Immature natural killer cell (primary cell): Measurements from ENCODE around the gene PIP4P1. TPM values are rescaled to one million over a fixed set of nuclear protein-coding genes. Genes with fewer than 3 reads are reported as not detected.
A peak's percentile ranks its signal among the peaks of the same experiment; 100 is the strongest.

Source experiments
- DNase-seq, 3 donors: peaks; one replicate each; pipeline ENCODE4 v3.0.0; 2022; ENCODE audit warnings: mixed read lengths in 1 of 3
- H3K27ac Mint-ChIP-seq, 6 donors: one replicate each; pipeline ENCODE4 v1.8.0; 2020; ENCODE audit warnings: mixed read lengths in 6 of 6, mild to moderate bottlenecking in 5 of 6, inconsistent platforms in 4 of 6, moderate library complexity in 3 of 6
- H3K27me3 Mint-ChIP-seq, 3 donors: one replicate each; pipeline ENCODE4 v1.8.0; 2020 to 2021; ENCODE audit warnings: low read depth in 3 of 3, mild to moderate bottlenecking in 3 of 3, mixed read lengths in 3 of 3, moderate library complexity in 3 of 3, inconsistent platforms in 1 of 3
- H3K36me3 Mint-ChIP-seq, 3 donors: one replicate each; pipeline ENCODE4 v1.8.0; 2020; ENCODE audit warnings: mixed read lengths in 3 of 3, inconsistent platforms in 2 of 3, mild to moderate bottlenecking in 2 of 3
- H3K4me1 Mint-ChIP-seq, 2 donors: one replicate each; pipeline ENCODE4 v1.8.0; 2020; ENCODE audit warnings: inconsistent platforms in 2 of 2, mild to moderate bottlenecking in 2 of 2, mixed read lengths in 2 of 2, moderate library complexity in 1 of 2
- H3K4me3 Mint-ChIP-seq, 5 donors: one replicate each; pipeline ENCODE4 v1.8.0; 2020; ENCODE audit warnings: mild to moderate bottlenecking in 5 of 5, mixed read lengths in 5 of 5, inconsistent platforms in 3 of 5, moderate library complexity in 3 of 5
- H3K9me3 Mint-ChIP-seq, 6 donors: one replicate each; pipeline ENCODE4 v1.8.0; 2020; ENCODE audit warnings: mild to moderate bottlenecking in 6 of 6, mixed read lengths in 6 of 6, inconsistent platforms in 4 of 6, moderate library complexity in 3 of 6
- polyA plus RNA-seq, 3 donors: library from polyadenylated mRNA; unstranded; fragments of 300-500 nt; fragmentation: Illumina TruSeq; gene quantifications; one replicate each; pipeline ENCODE4 v1.2.3, GENCODE V29; 2021

Gene PIP4P1
- polyA plus RNA-seq, 3 donors from 2014 or later = 17.7 to 29.2 (median 26.2) TPM

GRCh38 chr14:20489093-20489994 lies 28.1 kb upstream of the PIP4P1 start:
- H3K4me3 Mint-ChIP-seq = peak overlapping the region; percentile 29 to 71 (median 58)
- no peak for DNase-seq
- peak overlapping the region; percentile 11 to 84 (median 68) for H3K27ac Mint-ChIP-seq
- peaks cover 50 to 76% of the 10 kb centered on the region in 2 donors for H3K4me1 Mint-ChIP-seq
- peaks cover 0 to 2% (median 1%) of the 10 kb centered on the region in 3 donors for H3K27me3 Mint-ChIP-seq
- H3K9me3 Mint-ChIP-seq = no peaks in the 10 kb centered on the region
- H3K36me3 Mint-ChIP-seq = no peaks in the 10 kb centered on the region

- Mint-ChIP-seq H3K4me1 (peaks cover 50 to 74% of the 10 kb centered on the region in 2 donors), H3K9me3 (no peaks in the 10 kb centered on the region), H3K4me3 (peak overlapping the region; percentile 20 to 65 (median 57)), H3K36me3 (no peaks in the 10 kb centered on the region), H3K27ac (peak overlapping the region in 4 of 6 donors; percentile 13 to 71 (median 44)), H3K27me3 (peaks cover 1 to 3% (median 2%) of the 10 kb centered on the region in 3 donors)
- no peak for DNase-seq
Measured at GRCh38 chr14:20487396-20487725, 26.1 kb upstream of the PIP4P1 start.

- Mint-ChIP-seq H3K9me3 (no peaks in the 10 kb centered on the region), H3K27ac (peak overlapping the region in 5 of 6 donors; percentile 13 to 71 (median 47)), H3K4me3 (peak overlapping the region; percentile 20 to 65 (median 51)), H3K36me3 (no peaks in the 10 kb centered on the region), H3K27me3 (peaks cover 1 to 3% (median 2%) of the 10 kb centered on the region in 3 donors), H3K4me1 (peaks cover 52 to 69% of the 10 kb centered on the region in 2 donors)
- DNase-seq = peak in 1 of 3 donors; percentile 21
Measured at GRCh38 chr14:20486684-20487395, 25.6 kb upstream of the PIP4P1 start.

GRCh38 chr14:20485900-20486299 lies 24.7 kb upstream of the PIP4P1 start:
- peak overlapping the region in 1 of 5 donors; percentile 26 for H3K4me3 Mint-ChIP-seq
- no peaks in the 10 kb centered on the region for H3K9me3 Mint-ChIP-seq
- peaks cover 50 to 66% of the 10 kb centered on the region in 2 donors for H3K4me1 Mint-ChIP-seq
- H3K27ac Mint-ChIP-seq = no peak overlapping the region
- peaks cover 1 to 3% (median 2%) of the 10 kb centered on the region in 3 donors for H3K27me3 Mint-ChIP-seq
- no peak for DNase-seq
- no peaks in the 10 kb centered on the region for H3K36me3 Mint-ChIP-seq

- Mint-ChIP-seq H3K4me3 (no peak overlapping the region), H3K27me3 (peaks cover 0 to 3% (median 1%) of the 10 kb centered on the region in 3 donors), H3K9me3 (no peaks in the 10 kb centered on the region), H3K36me3 (peaks cover 3 to 9% (median 7%) of the 10 kb centered on the region in 3 donors), H3K4me1 (peaks cover 39 to 61% of the 10 kb centered on the region in 2 donors), H3K27ac (no peak overlapping the region)
- DNase-seq = no peak
Measured at GRCh38 chr14:20482382-20482781, 21.1 kb upstream of the PIP4P1 start.

- Mint-ChIP-seq H3K4me1 (peaks cover 48 to 69% of the 10 kb centered on the region in 2 donors), H3K27ac (peak overlapping the region; percentile 44 to 95 (median 88))
Measured at GRCh38 chr14:20478894-20479293, 17.7 kb upstream of the PIP4P1 start.

GRCh38 chr14:20477211-20477876 lies 16.1 kb upstream of the PIP4P1 start:
- Mint-ChIP-seq H3K27me3 (peaks cover 0 to 3% (median 0%) of the 10 kb centered on the region in 3 donors), H3K9me3 (no peaks in the 10 kb centered on the region), H3K27ac (peak overlapping the region; percentile 91 to 96 (median 94)), H3K4me3 (peak overlapping the region; percentile 66 to 86 (median 78)), H3K4me1 (peaks cover 52 to 81% of the 10 kb centered on the region in 2 donors), H3K36me3 (peaks cover 31 to 51% (median 47%) of the 10 kb centered on the region in 3 donors)
- DNase-seq = peak; percentile 32 to 47 (median 43)

More at GRCh38 chr14:20478894-20479293, 17.7 kb upstream of the PIP4P1 start:
- Mint-ChIP-seq H3K27me3 (peaks cover 0 to 1% (median under 1%) of the 10 kb centered on the region in 3 donors), H3K4me3 (no peak overlapping the region), H3K9me3 (no peaks in the 10 kb centered on the region), H3K36me3 (peaks cover 26 to 41% (median 40%) of the 10 kb centered on the region in 3 donors)
- DNase-seq = no peak

- Mint-ChIP-seq H3K9me3 (no peaks in the 10 kb centered on the region), H3K4me3 (peak overlapping the region; percentile 66 to 86 (median 78)), H3K4me1 (peaks cover 55 to 86% of the 10 kb centered on the region in 2 donors), H3K27ac (peak overlapping the region; percentile 91 to 96 (median 94)), H3K27me3 (peaks cover 0 to 3% (median 0%) of the 10 kb centered on the region in 3 donors), H3K36me3 (peaks cover 35 to 57% (median 47%) of the 10 kb centered on the region in 3 donors)
- no peak for DNase-seq
Measured at GRCh38 chr14:20476776-20477175, 15.5 kb upstream of the PIP4P1 start.

- H3K36me3 Mint-ChIP-seq = peaks cover 35 to 54% (median 40%) of the 10 kb centered on the region in 3 donors
- H3K9me3 Mint-ChIP-seq = no peaks in the 10 kb centered on the region
- H3K4me3 Mint-ChIP-seq = peak overlapping the region in 2 of 5 donors; percentile 51 to 59
- peaks cover 60 to 80% of the 10 kb centered on the region in 2 donors for H3K4me1 Mint-ChIP-seq
- no peak for DNase-seq
- peak overlapping the region in 5 of 6 donors; percentile 57 to 77 (median 67) for H3K27ac Mint-ChIP-seq
- H3K27me3 Mint-ChIP-seq = peaks cover 0 to 8% (median 0%) of the 10 kb centered on the region in 3 donors
Measured at GRCh38 chr14:20472536-20473169, 11.4 kb upstream of the PIP4P1 start.

GRCh38 chr14:20470603-20470901 lies 9.3 kb upstream of the PIP4P1 start:
- H3K9me3 Mint-ChIP-seq = no peaks in the 10 kb centered on the region
- peaks cover 0 to 8% (median 0%) of the 10 kb centered on the region in 3 donors for H3K27me3 Mint-ChIP-seq
- H3K36me3 Mint-ChIP-seq = peaks cover 20 to 33% (median 25%) of the 10 kb centered on the region in 3 donors
- peaks cover 42 to 59% of the 10 kb centered on the region in 2 donors for H3K4me1 Mint-ChIP-seq
- peak overlapping the region; percentile 93 to 98 (median 97) for H3K27ac Mint-ChIP-seq
- peak overlapping the region; percentile 96 to 100 (median 99) for H3K4me3 Mint-ChIP-seq
- no peak for DNase-seq

- peak overlapping the region; percentile 96 to 100 (median 99) for H3K4me3 Mint-ChIP-seq
- H3K36me3 Mint-ChIP-seq = peaks cover 17 to 28% (median 21%) of the 10 kb centered on the region in 3 donors
- H3K4me1 Mint-ChIP-seq = peaks cover 41 to 57% of the 10 kb centered on the region in 2 donors
- peaks cover 0 to 8% (median 0%) of the 10 kb centered on the region in 3 donors for H3K27me3 Mint-ChIP-seq
- peak overlapping the region; percentile 93 to 98 (median 97) for H3K27ac Mint-ChIP-seq
- H3K9me3 Mint-ChIP-seq = no peaks in the 10 kb centered on the region
- peak; percentile 45 to 52 (median 52) for DNase-seq
Measured at GRCh38 chr14:20469890-20470602, 8.8 kb upstream of the PIP4P1 start.

- DNase-seq = peak; percentile 72 to 80 (median 78)
- peak within 1 kb of the TSS; percentile 96 to 100 (median 99) for H3K4me3 Mint-ChIP-seq
- peak within 1 kb of the TSS; percentile 93 to 98 (median 97) for H3K27ac Mint-ChIP-seq
- peaks cover 0 to 8% (median 0%) of the 10 kb centered on the region in 3 donors for H3K27me3 Mint-ChIP-seq
- H3K4me1 Mint-ChIP-seq = peaks cover 39 to 50% of the 10 kb centered on the region in 2 donors
- peaks cover 11 to 21% (median 14%) of the 10 kb centered on the region in 3 donors for H3K36me3 Mint-ChIP-seq
- no peaks in the 10 kb centered on the region for H3K9me3 Mint-ChIP-seq
Measured at GRCh38 chr14:20469242-20469889, 8.1 kb upstream of the PIP4P1 start, which contains the start of gene PNP. PNP (plus strand) TSS chr14:20469406; CDS start chr14:20469525, 119 bp downstream.
